HCT116 (cell line): ENCODE results near the gene NUMA1. TPM values are rescaled to one million over a fixed set of nuclear protein-coding genes. Genes with fewer than 3 reads are reported as not detected.

ENCODE experiments used
- ATAC-seq: fragments of 200-7000 bp; cut with Tn5 transposase; 2 replicates; pipeline ENCODE4 v1.9.1; 2020; ENCODE audit warnings: mild to moderate bottlenecking, moderate library complexity
- BruUV-seq: library from RNA; stranded (reverse); fragments of 400-500 nt; replicated peaks from 2 replicates; lab custom pipeline; 2021; lab: Mats Ljungman, UMichigan
- CTCF ChIA-PET: fragments of 300-600 bp; sonication (Branson Sonifier 250); formaldehyde crosslinking; loops from one replicate; lab custom pipeline; 2021; ENCODE audit warnings: antibody characterized with exemption; lab: Charles Lee
- POLR2A ChIA-PET: fragments of 300-600, 350-600 bp; sonication (Branson Sonifier 250); formaldehyde crosslinking; loops from one replicate; lab custom pipeline; 2021; ENCODE audit warnings: antibody characterized with exemption; lab: Charles Lee
- RAD21 ChIA-PET, 2 experiments: fragments of 300-600 bp; sonication (Branson Sonifier 250); formaldehyde crosslinking; loops; one replicate each; lab custom pipeline; 2023; ENCODE audit warnings: low total read pairs in 2 of 2; ENCODE audit not compliant: uncharacterized antibody in 2 of 2, unreplicated experiment in 2 of 2, low non-redundant PET in 1 of 2; lab: Charles Lee
- DNase-seq: peaks from one replicate; pipeline ENCODE4 v3.0.0-alpha.2; 2010; ENCODE audit warnings: low read depth, low spot score
- H2AFZ ChIP-seq: fragments of 200-600 bp; shearing (Covaris generic), sonication (generic); 2 replicates; pipeline ENCODE4 v1.6.1; 2017; ENCODE audit warnings: low read depth, mixed run types, mixed read lengths, antibody characterized with exemption, low read length; ENCODE audit not compliant: poor library complexity, severe bottlenecking
- H3K27ac ChIP-seq: 2 replicates; pipeline ENCODE4 v1.5.1; 2012; ENCODE audit warnings: low read depth, low read length
- H3K27me3 ChIP-seq: fragments of 200-600 bp; sonication (generic); 2 replicates; pipeline ENCODE4 v1.6.1; 2016; ENCODE audit warnings: mixed run types, low read length, mixed read lengths; ENCODE audit not compliant: insufficient read depth
- H3K36me3 ChIP-seq, 2 experiments: fragments of 200-500 bp in 1 of 2; fragments of 200-600 bp in 1 of 2; sonication (Bioruptor generic) in 1 of 2; sonication (generic) in 1 of 2; 2 replicates each; pipeline versions ENCODE4 v1.5.1 to v1.6.1; 2014 to 2016; ENCODE audit warnings: low read length in 2 of 2, inconsistent platforms in 1 of 2, mixed read lengths in 1 of 2, mixed run types in 1 of 2; ENCODE audit not compliant: insufficient read depth in 2 of 2, control insufficient read depth in 1 of 2
- H3K4me1 ChIP-seq, 2 experiments: fragments of 200-600 bp in 1 of 2; sonication (generic) in 1 of 2; 2 replicates each; pipeline versions ENCODE4 v1.5.1 to v1.6.1; 2012 to 2017; ENCODE audit warnings: low read length in 2 of 2, inconsistent platforms in 1 of 2, mild to moderate bottlenecking in 1 of 2, mixed read lengths in 1 of 2, mixed run types in 1 of 2, moderate library complexity in 1 of 2; ENCODE audit not compliant: insufficient read depth in 2 of 2, control insufficient read depth in 1 of 2
- H3K4me2 ChIP-seq: fragments of 200-600 bp; sonication (generic); 2 replicates; pipeline ENCODE4 v1.6.1; 2017; ENCODE audit warnings: mixed run types, low read length, mixed read lengths
- H3K4me3 ChIP-seq, 2 experiments: fragments of 200-600 bp in 1 of 2; sonication (generic) in 1 of 2; replicated peaks in 1 of 2; 2 replicates each; pipeline ENCODE4 v1.5.1; 2011 to 2016; ENCODE audit warnings: low read length in 2 of 2, control low read depth in 1 of 2, low read depth in 1 of 2, mild to moderate bottlenecking in 1 of 2, mixed read lengths in 1 of 2, mixed run types in 1 of 2
- H3K79me2 ChIP-seq: fragments of 200-600 bp; sonication (generic); 2 replicates; pipeline ENCODE4 v1.6.1; 2017; ENCODE audit warnings: mild to moderate bottlenecking, mixed run types, low read length, moderate library complexity, mixed read lengths; ENCODE audit not compliant: insufficient read depth
- H3K9ac ChIP-seq: fragments of 200-600 bp; sonication (generic); 2 replicates; pipeline ENCODE4 v1.6.1; 2016; ENCODE audit warnings: low read length, mixed read lengths
- H3K9me2 ChIP-seq: fragments of 200-600 bp; sonication (generic), shearing (Covaris generic); 2 replicates; pipeline ENCODE4 v1.6.1; 2017; ENCODE audit warnings: mixed run types, mild to moderate bottlenecking, moderate library complexity; ENCODE audit not compliant: insufficient read depth
- H3K9me3 ChIP-seq, 2 experiments: fragments of 200-500 bp in 1 of 2; fragments of 200-600 bp in 1 of 2; sonication (Bioruptor generic) in 1 of 2; sonication (generic) in 1 of 2; 2 replicates each; pipeline ENCODE4 v1.6.1; 2014 to 2017; ENCODE audit warnings: low read length in 2 of 2, mixed read lengths in 2 of 2, inconsistent platforms in 1 of 2, low read depth in 1 of 2, mild to moderate bottlenecking in 1 of 2, mixed run types in 1 of 2, moderate library complexity in 1 of 2; ENCODE audit not compliant: control insufficient read depth in 1 of 2, insufficient read depth in 1 of 2
- H4K20me1 ChIP-seq: fragments of 200-600 bp; sonication (generic), shearing (Covaris generic); 2 replicates; pipeline ENCODE4 v1.6.1; 2017; ENCODE audit warnings: mixed run types, mild to moderate bottlenecking, moderate library complexity; ENCODE audit not compliant: insufficient read depth
- CBX3 ChIP-seq: IDR thresholded peaks from 2 replicates; pipeline ENCODE4 v1.6.1; 2012; ENCODE audit warnings: low read depth
- CEBPB ChIP-seq: IDR thresholded peaks from 2 replicates; pipeline ENCODE4 v1.6.1; 2012; ENCODE audit warnings: low read depth
- EGR1 ChIP-seq: IDR thresholded peaks from 2 replicates; pipeline ENCODE4 v1.6.1; 2012; ENCODE audit warnings: low read depth
- ELF1 ChIP-seq: IDR thresholded peaks from 2 replicates; pipeline ENCODE4 v1.6.1; 2012; ENCODE audit warnings: low read depth, borderline replicate concordance
- EZH2phosphoT487 ChIP-seq: fragments of 200-600 bp; IDR thresholded peaks from 2 replicates; pipeline ENCODE4 v1.6.1; 2018; ENCODE audit warnings: antibody characterized with exemption, borderline replicate concordance
- FOSL1 ChIP-seq: IDR thresholded peaks from 2 replicates; pipeline ENCODE4 v1.6.1; 2012; ENCODE audit warnings: low read depth
- JUND ChIP-seq: IDR thresholded peaks from 2 replicates; pipeline ENCODE4 v1.6.1; 2012
- POLR2A ChIP-seq: IDR thresholded peaks from 2 replicates; pipeline ENCODE4 v1.7.0; 2011; ENCODE audit warnings: borderline replicate concordance; ENCODE audit not compliant: insufficient read depth, insufficient read length; ENCODE audit errors: extremely low read depth
- POLR2AphosphoS5 ChIP-seq: IDR thresholded peaks from 2 replicates; pipeline ENCODE4 v1.6.1; 2011; ENCODE audit warnings: mild to moderate bottlenecking, low read depth, low read length, moderate library complexity
- RAD21 ChIP-seq: IDR thresholded peaks from 2 replicates; pipeline ENCODE4 v1.6.1; 2012; ENCODE audit warnings: low read depth, mild to moderate bottlenecking
- SIN3A ChIP-seq: IDR thresholded peaks from 2 replicates; pipeline ENCODE4 v1.6.1; 2012; ENCODE audit warnings: low read depth
- SP1 ChIP-seq: IDR thresholded peaks from 2 replicates; pipeline ENCODE4 v1.6.1; 2012; ENCODE audit warnings: low read depth
- TCF7L2 ChIP-seq: IDR thresholded peaks from 2 replicates; pipeline ENCODE4 v1.7.0; 2011; ENCODE audit warnings: borderline replicate concordance, inconsistent platforms; ENCODE audit not compliant: insufficient read depth, insufficient read length; ENCODE audit errors: extremely low read depth
- YY1 ChIP-seq: IDR thresholded peaks from 2 replicates; pipeline ENCODE4 v1.6.1; 2011; ENCODE audit warnings: low read length, low read depth, moderate library complexity, mild to moderate bottlenecking; ENCODE audit not compliant: insufficient replicate concordance; ENCODE audit errors: extremely low read depth
- ZNF274 ChIP-seq: fragments of 200-500 bp; sonication (Bioruptor generic); IDR thresholded peaks from 2 replicates; pipeline ENCODE4 v1.6.1; 2014; ENCODE audit warnings: mild to moderate bottlenecking, low read depth, low read length, inconsistent platforms
- intact Hi-C: fragments of 100-400 bp; cut with micrococcal nuclease; formaldehyde crosslinking; loops from 2 replicates; pipeline ENCODE4 v1.10.0; 2022
- total RNA-seq: library from RNA; stranded (reverse); gene quantifications from one replicate; pipeline ENCODE4 v1.2.1, GENCODE V29; 2021; ENCODE audit not compliant: unreplicated experiment
- TF ChIP-seq, protein P1 (sequence below): IDR thresholded peaks from 2 replicates; pipeline ENCODE4 v1.6.1; 2012; ENCODE audit warnings: low read depth
- TF ChIP-seq, protein P2 (sequence below): IDR thresholded peaks from 2 replicates; pipeline ENCODE4 v1.6.1; 2012
- TF ChIP-seq, protein P3 (sequence below): IDR thresholded peaks from 2 replicates; pipeline ENCODE4 v1.6.1; 2012

NUMA1 gene
- total RNA-seq, 1 experiment from 2014 or later, result 133 TPM

DNA sequence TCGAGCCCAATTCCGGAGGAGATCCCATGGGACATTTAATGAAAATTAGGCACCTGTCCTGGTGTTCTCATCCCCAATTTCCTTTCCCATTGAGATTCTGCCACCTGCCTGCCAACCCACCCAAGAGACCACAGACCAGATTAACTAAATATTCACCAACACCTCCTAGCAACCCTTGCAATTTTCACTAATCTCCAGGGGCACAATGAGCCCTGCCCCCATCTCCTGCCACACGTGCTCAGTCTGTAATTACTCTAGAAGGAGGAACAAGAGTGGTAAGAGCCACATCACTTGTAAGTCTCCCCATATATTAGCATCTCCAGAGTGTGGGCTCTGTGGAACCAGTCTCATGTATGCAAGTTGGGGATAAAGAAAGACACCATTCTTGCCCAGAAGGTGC is 43.7 kb downstream of the NUMA1 start:
- Histone ChIP-seq H3K36me3 (peaks cover 0 to 10% of the 10 kb centered on the region in 2 experiments; a peak in 2 of 4 replicates), H3K27me3 (no peaks in the 10 kb centered on the region), H2AFZ (no peak overlapping the region), H3K79me2 (peaks cover 84% of the 10 kb centered on the region), H3K4me3 (no peak overlapping the region), H3K9me2 (no peaks in the 10 kb centered on the region), H3K4me2 (no peak overlapping the region), H3K9ac (no peak overlapping the region), H3K27ac (no peak overlapping the region), H4K20me1 (0 out of 2 replicates have a peak, but pooled peaks cover 4% of the 10 kb centered on the region), H3K4me1 (peaks cover 14 to 32% of the 10 kb centered on the region in 2 experiments), H3K9me3 (no peaks in the 10 kb centered on the region)
- TF ChIP-seq EGR1 (no peak), RAD21 (no peak), EZH2phosphoT487 (no peak), POLR2A (no peak), CEBPB (no peak)
- no peak for DNase-seq
- ChIA-PET CTCF (no interaction called here), POLR2A (no interaction called here), RAD21 (no interaction called here)
- intact Hi-C loops, result no loop called here
- no peak for ATAC-seq
- no TSS peak for BruUV-seq

- H3K9me2 ChIP-seq, result no peaks in the 10 kb centered on the region
- POLR2A ChIA-PET, result interaction anchor here (0.7 kb wide), 1 partner anchor 10 kb away, joined by 4 read pairs; no protein-coding TSS in a partner anchor
- H2AFZ ChIP-seq, result no peak overlapping the region
- ATAC-seq, result no peak
- H3K36me3 ChIP-seq, result peaks cover 9 to 15% of the 10 kb centered on the region in 2 experiments; a peak in 3 of 4 replicates
- H3K27ac ChIP-seq, result no peak overlapping the region
- no peaks in the 10 kb centered on the region for H3K27me3 ChIP-seq
- H3K9ac ChIP-seq, result no peak overlapping the region
- peaks cover 0 to 2% of the 10 kb centered on the region in 2 experiments; a peak in 1 of 4 replicates for H3K4me1 ChIP-seq
- BruUV-seq, result no TSS peak
- RAD21 ChIA-PET, result no interaction called here
- 0 out of 2 replicates have a peak, but pooled peaks cover 4% of the 10 kb centered on the region for H4K20me1 ChIP-seq
- no peak overlapping the region for H3K4me2 ChIP-seq
- peaks cover 49% of the 10 kb centered on the region for H3K79me2 ChIP-seq
- no peak for DNase-seq
- H3K4me3 ChIP-seq, result no peak overlapping the region
- intact Hi-C loops, result no loop called here
- CTCF ChIA-PET, result interaction anchor here (1.3 kb wide), 1 partner anchor 60 kb away, joined by 4 read pairs; no protein-coding TSS in a partner anchor
- no peaks in the 10 kb centered on the region for H3K9me3 ChIP-seq
- TF ChIP-seq POLR2AphosphoS5, result no peak
- no peak for TF ChIP-seq YY1
- TF ChIP-seq SIN3A, result no peak
- TF ChIP-seq ELF1, result no peak
- no peak for TF ChIP-seq EGR1
- TF ChIP-seq CBX3, result no peak
- no peak for TF ChIP-seq CEBPB
- no peak for TF ChIP-seq ZNF274
- TF ChIP-seq, protein P1, sequence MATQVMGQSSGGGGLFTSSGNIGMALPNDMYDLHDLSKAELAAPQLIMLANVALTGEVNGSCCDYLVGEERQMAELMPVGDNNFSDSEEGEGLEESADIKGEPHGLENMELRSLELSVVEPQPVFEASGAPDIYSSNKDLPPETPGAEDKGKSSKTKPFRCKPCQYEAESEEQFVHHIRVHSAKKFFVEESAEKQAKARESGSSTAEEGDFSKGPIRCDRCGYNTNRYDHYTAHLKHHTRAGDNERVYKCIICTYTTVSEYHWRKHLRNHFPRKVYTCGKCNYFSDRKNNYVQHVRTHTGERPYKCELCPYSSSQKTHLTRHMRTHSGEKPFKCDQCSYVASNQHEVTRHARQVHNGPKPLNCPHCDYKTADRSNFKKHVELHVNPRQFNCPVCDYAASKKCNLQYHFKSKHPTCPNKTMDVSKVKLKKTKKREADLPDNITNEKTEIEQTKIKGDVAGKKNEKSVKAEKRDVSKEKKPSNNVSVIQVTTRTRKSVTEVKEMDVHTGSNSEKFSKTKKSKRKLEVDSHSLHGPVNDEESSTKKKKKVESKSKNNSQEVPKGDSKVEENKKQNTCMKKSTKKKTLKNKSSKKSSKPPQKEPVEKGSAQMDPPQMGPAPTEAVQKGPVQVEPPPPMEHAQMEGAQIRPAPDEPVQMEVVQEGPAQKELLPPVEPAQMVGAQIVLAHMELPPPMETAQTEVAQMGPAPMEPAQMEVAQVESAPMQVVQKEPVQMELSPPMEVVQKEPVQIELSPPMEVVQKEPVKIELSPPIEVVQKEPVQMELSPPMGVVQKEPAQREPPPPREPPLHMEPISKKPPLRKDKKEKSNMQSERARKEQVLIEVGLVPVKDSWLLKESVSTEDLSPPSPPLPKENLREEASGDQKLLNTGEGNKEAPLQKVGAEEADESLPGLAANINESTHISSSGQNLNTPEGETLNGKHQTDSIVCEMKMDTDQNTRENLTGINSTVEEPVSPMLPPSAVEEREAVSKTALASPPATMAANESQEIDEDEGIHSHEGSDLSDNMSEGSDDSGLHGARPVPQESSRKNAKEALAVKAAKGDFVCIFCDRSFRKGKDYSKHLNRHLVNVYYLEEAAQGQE, result no peak
- TF ChIP-seq FOSL1, result no peak
- TF ChIP-seq, protein P2, sequence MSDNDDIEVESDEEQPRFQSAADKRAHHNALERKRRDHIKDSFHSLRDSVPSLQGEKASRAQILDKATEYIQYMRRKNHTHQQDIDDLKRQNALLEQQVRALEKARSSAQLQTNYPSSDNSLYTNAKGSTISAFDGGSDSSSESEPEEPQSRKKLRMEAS, result no peak
- no peak for TF ChIP-seq SP1
- no peak for TF ChIP-seq TCF7L2
- TF ChIP-seq, protein P3, sequence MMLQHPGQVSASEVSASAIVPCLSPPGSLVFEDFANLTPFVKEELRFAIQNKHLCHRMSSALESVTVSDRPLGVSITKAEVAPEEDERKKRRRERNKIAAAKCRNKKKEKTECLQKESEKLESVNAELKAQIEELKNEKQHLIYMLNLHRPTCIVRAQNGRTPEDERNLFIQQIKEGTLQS, result no peak
- TF ChIP-seq POLR2A, result no peak
- TF ChIP-seq JUND, result no peak
- no peak for TF ChIP-seq RAD21
These were observed 49.8 kb downstream of the NUMA1 start for GRCh38 chr11:72030472-72031045.
